ENCODE results near the gene PRPF39. TPM values are rescaled to one million over a fixed set of nuclear protein-coding genes. Genes with fewer than 3 reads are reported as not detected.

PRPF39 gene
- total RNA-seq, 1 donor from 2014 or later: 20.5 TPM

DNA sequence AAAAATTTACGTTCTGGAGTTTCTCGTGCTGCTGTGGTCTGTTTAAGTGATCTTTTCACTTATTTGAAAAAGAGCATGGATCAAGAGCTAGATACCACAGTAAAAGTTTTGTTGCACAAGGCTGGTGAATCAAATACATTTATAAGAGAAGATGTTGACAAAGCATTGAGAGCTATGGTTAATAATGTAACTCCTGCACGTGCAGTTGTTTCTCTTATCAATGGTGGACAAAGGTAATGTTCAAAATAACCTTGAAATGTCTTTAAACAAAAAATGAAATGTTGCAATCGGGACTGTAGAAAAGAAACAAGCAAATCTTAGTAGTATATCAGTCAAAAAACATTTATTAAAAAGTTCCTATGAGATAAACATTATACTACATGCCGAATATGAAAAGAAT, 39.3 kb upstream of the PRPF39 start:
- TF ChIP-seq CTCF (IDR thresholded peaks at IDR 0.05; ENCODE audit: insufficient read depth, low read length, poor library complexity, severe bottlenecking): no peak
- no peak for DNase-seq (ENCODE audit: low read depth)
- H3K4me3 ChIP-seq (ENCODE audit: low read depth, low read length): no peak overlapping the region
- H3K27me3 ChIP-seq (ENCODE audit: control insufficient read depth, insufficient read depth, low read length): no peaks in the 10 kb centered on the region
- no peaks in the 10 kb centered on the region for H3K36me3 ChIP-seq (ENCODE audit: control insufficient read depth, insufficient read depth, low read length)

DNA sequence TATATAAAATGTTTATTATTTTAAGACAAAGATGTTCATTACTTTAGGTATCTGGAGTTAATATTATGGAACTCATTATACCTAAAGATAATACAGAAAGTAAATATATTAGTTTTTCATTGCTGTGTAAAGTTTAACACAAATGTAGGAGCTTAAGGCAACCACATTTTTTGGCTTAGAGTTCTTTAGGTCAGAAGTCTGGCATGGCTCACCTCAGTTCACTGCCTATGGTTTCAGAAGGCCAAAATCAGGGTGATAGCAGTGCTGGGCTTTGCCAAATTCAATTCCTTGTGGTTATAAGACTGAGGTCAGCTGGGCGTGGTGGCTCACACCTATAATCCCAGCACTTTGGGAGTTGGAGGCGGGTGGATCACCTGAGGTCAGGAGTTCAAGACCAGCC, 35.5 kb upstream of the PRPF39 start:
- no peak for DNase-seq (ENCODE audit: low read depth)
- Histone ChIP-seq H3K36me3 (ENCODE audit: control insufficient read depth, insufficient read depth, low read length) (no peaks in the 10 kb centered on the region), H3K4me3 (ENCODE audit: low read depth, low read length) (no peak overlapping the region), H3K27me3 (ENCODE audit: control insufficient read depth, insufficient read depth, low read length) (no peaks in the 10 kb centered on the region)
- TF ChIP-seq CTCF (IDR thresholded peaks at IDR 0.05; ENCODE audit: insufficient read depth, low read length, poor library complexity, severe bottlenecking): no peak

DNA sequence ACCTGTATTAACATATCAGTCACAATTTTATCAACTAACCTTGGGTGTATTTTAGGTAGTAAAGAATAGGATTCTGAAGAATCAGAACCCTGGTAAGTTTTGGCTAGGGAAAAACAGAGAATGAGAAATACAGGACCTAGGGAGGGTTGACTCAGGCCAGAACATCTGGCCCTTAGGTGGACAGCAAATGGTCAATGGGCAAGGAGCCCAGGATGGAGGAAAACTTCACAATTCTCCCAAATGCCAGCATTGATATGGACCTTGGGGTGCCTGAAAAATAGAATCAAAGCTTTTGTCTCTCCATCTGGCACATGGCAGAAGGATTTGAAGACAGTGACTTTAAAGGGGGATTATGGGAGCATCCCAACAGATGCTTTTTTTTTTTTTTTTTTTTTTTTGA, 32.7 kb upstream of the PRPF39 start:
- TF ChIP-seq CTCF (IDR thresholded peaks at IDR 0.05; ENCODE audit: insufficient read depth, low read length, poor library complexity, severe bottlenecking): no peak
- no peaks in the 10 kb centered on the region for H3K36me3 ChIP-seq (ENCODE audit: control insufficient read depth, insufficient read depth, low read length)
- no peak for DNase-seq (ENCODE audit: low read depth)
- no peaks in the 10 kb centered on the region for H3K27me3 ChIP-seq (ENCODE audit: control insufficient read depth, insufficient read depth, low read length)
- no peak overlapping the region for H3K4me3 ChIP-seq (ENCODE audit: low read depth, low read length)

- no peak for DNase-seq (ENCODE audit: low read depth)
- Histone ChIP-seq H3K4me3 (ENCODE audit: low read depth, low read length) (no peak overlapping the region), H3K27me3 (ENCODE audit: control insufficient read depth, insufficient read depth, low read length) (no peaks in the 10 kb centered on the region), H3K36me3 (ENCODE audit: control insufficient read depth, insufficient read depth, low read length) (no peaks in the 10 kb centered on the region)
- TF ChIP-seq CTCF (IDR thresholded peaks at IDR 0.05; ENCODE audit: insufficient read depth, low read length, poor library complexity, severe bottlenecking): no peak
Observed at GRCh38 chr14:45051896-45052295, 32.0 kb upstream of the PRPF39 start.

DNA sequence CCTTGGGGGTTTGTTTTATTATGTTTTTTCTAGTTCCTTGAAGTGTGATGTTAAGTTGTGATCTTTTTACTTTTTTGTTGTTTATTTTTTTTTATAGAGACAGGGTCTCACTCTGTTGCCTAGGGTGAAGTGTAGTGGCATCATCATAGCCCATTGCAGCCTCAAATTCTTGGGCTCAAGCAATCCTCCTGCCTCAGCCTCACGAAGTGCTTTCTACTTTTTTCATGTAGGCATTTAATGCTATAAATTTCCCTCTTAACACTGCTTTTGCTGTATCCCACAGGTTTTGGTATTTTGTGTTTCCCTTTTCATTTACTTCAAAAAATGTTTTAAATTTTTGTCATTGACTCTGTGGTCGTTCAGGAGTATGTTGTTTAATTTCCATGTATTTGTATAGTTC, 26.6 kb upstream of the PRPF39 start:
- no peak overlapping the region for H3K4me3 ChIP-seq (ENCODE audit: low read depth, low read length)
- no peak for DNase-seq (ENCODE audit: low read depth)
- H3K36me3 ChIP-seq (ENCODE audit: control insufficient read depth, insufficient read depth, low read length): no peaks in the 10 kb centered on the region
- TF ChIP-seq CTCF (IDR thresholded peaks at IDR 0.05; ENCODE audit: insufficient read depth, low read length, poor library complexity, severe bottlenecking): no peak
- H3K27me3 ChIP-seq (ENCODE audit: control insufficient read depth, insufficient read depth, low read length): no peaks in the 10 kb centered on the region

DNA sequence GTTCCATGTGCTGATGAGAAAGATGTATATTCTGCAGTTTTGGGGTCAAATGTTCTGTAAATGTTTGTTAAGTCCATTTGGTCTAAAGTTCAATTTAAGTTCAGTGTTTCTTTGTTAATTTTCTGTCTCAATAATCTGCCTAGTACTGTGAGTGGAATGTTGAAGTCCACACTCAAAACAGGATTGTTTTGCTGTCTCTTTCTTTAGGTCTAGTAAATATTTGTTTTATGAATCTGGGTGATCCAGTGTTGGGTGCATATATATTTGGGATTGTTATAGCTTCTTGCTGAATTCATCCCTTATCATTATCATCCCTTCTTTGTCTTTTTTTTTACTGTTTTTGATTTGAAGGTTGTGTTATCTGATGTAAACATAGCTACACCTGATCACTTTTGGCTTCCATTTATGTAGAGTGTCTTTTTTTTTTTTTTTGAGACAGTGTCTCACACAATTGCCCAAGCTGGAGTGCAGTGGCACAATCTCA, 26.0 kb upstream of the PRPF39 start:
- TF ChIP-seq CTCF (IDR thresholded peaks at IDR 0.05; ENCODE audit: insufficient read depth, low read length, poor library complexity, severe bottlenecking): no peak
- H3K4me3 ChIP-seq (ENCODE audit: low read depth, low read length): no peak overlapping the region
- no peak for DNase-seq (ENCODE audit: low read depth)
- no peaks in the 10 kb centered on the region for H3K36me3 ChIP-seq (ENCODE audit: control insufficient read depth, insufficient read depth, low read length)
- H3K27me3 ChIP-seq (ENCODE audit: control insufficient read depth, insufficient read depth, low read length): no peaks in the 10 kb centered on the region
